ENCODE measurements around the gene BCDIN3D. TPM values are rescaled to one million over a fixed set of nuclear protein-coding genes. Genes with fewer than 3 reads are reported as not detected.
"Not testable (repeated sequence)": the region's sequence is repeated elsewhere in the genome, so short reads cannot be mapped to it uniquely, and the experiment has no call there.

Gene BCDIN3D
- total and polyA plus RNA-seq, 5 experiments from 2014 or later = 5.9 to 15.9 (median 7.1) TPM

GRCh38 chr12:49885118-49885517, 42.2 kb upstream of the BCDIN3D start:
- Mint-ChIP-seq H3K27me3 (peaks cover 2 to 21% (median 11%) of the 10 kb centered on the region in 5 donors), H3K27ac (peak overlapping the region in 1 of 10 donors; percentile 75), H3K36me3 (no peaks in the 10 kb centered on the region), H3K9me3 (peaks cover 0 to 3% (median 0%) of the 10 kb centered on the region in 9 donors), H3K4me1 (peaks cover 0 to 6% (median 0%) of the 10 kb centered on the region in 4 donors), H3K4me3 (no peak overlapping the region)
- ATAC-seq = no peak
- POLR2A ChIA-PET = no interaction called here
- no peak for DNase-seq

- POLR2A ChIA-PET = no interaction called here
- Mint-ChIP-seq H3K9me3 (peaks cover 0 to 24% (median 0%) of the 10 kb centered on the region in 9 donors), H3K4me3 (no peak overlapping the region), H3K27me3 (peaks cover 2 to 21% (median 11%) of the 10 kb centered on the region in 5 donors), H3K27ac (no peak overlapping the region), H3K4me1 (peaks cover 0 to 8% (median 0%) of the 10 kb centered on the region in 4 donors), H3K36me3 (no peaks in the 10 kb centered on the region)
- DNase-seq (no peak), ATAC-seq (no peak)
These were observed 40.1 kb upstream of the BCDIN3D start for GRCh38 chr12:49882851-49883464.

- peaks cover 0 to 12% (median 0%) of the 10 kb centered on the region in 4 donors for H3K4me1 Mint-ChIP-seq
- H3K36me3 Mint-ChIP-seq = no peaks in the 10 kb centered on the region
- peaks cover 0 to 30% (median 0%) of the 10 kb centered on the region in 9 donors for H3K9me3 Mint-ChIP-seq
- DNase-seq (peak in 1 of 10 donors; percentile 55), ATAC-seq (no peak)
- peaks cover 2 to 19% (median 11%) of the 10 kb centered on the region in 5 donors for H3K27me3 Mint-ChIP-seq
- POLR2A ChIA-PET = no interaction called here
- no peak overlapping the region for H3K4me3 Mint-ChIP-seq
- no peak overlapping the region for H3K27ac Mint-ChIP-seq
These were observed 39.4 kb upstream of the BCDIN3D start for GRCh38 chr12:49882248-49882850.

- Mint-ChIP-seq H3K4me1 (peaks cover 0 to 12% (median 0%) of the 10 kb centered on the region in 4 donors), H3K27me3 (peaks cover 2 to 11% (median 6%) of the 10 kb centered on the region in 5 donors), H3K36me3 (no peaks in the 10 kb centered on the region), H3K27ac (no peak overlapping the region), H3K9me3 (peaks cover 0 to 30% (median 0%) of the 10 kb centered on the region in 9 donors), H3K4me3 (no peak overlapping the region)
- ATAC-seq = no peak
- no peak for DNase-seq
- POLR2A ChIA-PET = no interaction called here
These were observed 38.7 kb upstream of the BCDIN3D start for GRCh38 chr12:49881415-49882247.

GRCh38 chr12:49880756-49881414, 38.0 kb upstream of the BCDIN3D start:
- Mint-ChIP-seq H3K36me3 (no peaks in the 10 kb centered on the region), H3K27ac (peak overlapping the region in 1 of 10 donors; percentile 25), H3K9me3 (peaks cover 0 to 30% (median 0%) of the 10 kb centered on the region in 9 donors), H3K4me3 (no peak overlapping the region), H3K4me1 (peaks cover 0 to 12% (median 0%) of the 10 kb centered on the region in 4 donors), H3K27me3 (peaks cover 2 to 8% (median 6%) of the 10 kb centered on the region in 5 donors)
- no peak for ATAC-seq
- POLR2A ChIA-PET = no interaction called here
- no peak for DNase-seq

- peaks cover 0 to 11% (median 0%) of the 10 kb centered on the region in 4 donors for H3K4me1 Mint-ChIP-seq
- ATAC-seq, H3K27me3 Mint-ChIP-seq, POLR2A ChIA-PET, DNase-seq, H3K4me3 Mint-ChIP-seq, H3K36me3 Mint-ChIP-seq, H3K27ac Mint-ChIP-seq: not testable (repeated sequence)
- peaks cover 0 to 30% (median 0%) of the 10 kb centered on the region in 9 donors for H3K9me3 Mint-ChIP-seq
These were observed 36.2 kb upstream of the BCDIN3D start for GRCh38 chr12:49879065-49879464.

GRCh38 chr12:49878021-49878420, 35.1 kb upstream of the BCDIN3D start:
- no peak overlapping the region for H3K27ac Mint-ChIP-seq
- no peaks in the 10 kb centered on the region for H3K27me3 Mint-ChIP-seq
- no peak overlapping the region for H3K4me3 Mint-ChIP-seq
- no peaks in the 10 kb centered on the region for H3K36me3 Mint-ChIP-seq
- ATAC-seq (no peak), DNase-seq (no peak)
- peaks cover 0 to 30% (median 0%) of the 10 kb centered on the region in 9 donors for H3K9me3 Mint-ChIP-seq
- H3K4me1 Mint-ChIP-seq = peaks cover 0 to 11% (median 0%) of the 10 kb centered on the region in 4 donors
- POLR2A ChIA-PET = no interaction called here

- POLR2A ChIA-PET = no interaction called here
- Mint-ChIP-seq H3K27me3 (no peaks in the 10 kb centered on the region), H3K9me3 (peaks cover 0 to 30% (median 0%) of the 10 kb centered on the region in 9 donors), H3K4me3 (no peak overlapping the region), H3K27ac (no peak overlapping the region), H3K4me1 (peaks cover 0 to 11% (median 0%) of the 10 kb centered on the region in 4 donors), H3K36me3 (no peaks in the 10 kb centered on the region)
- DNase-seq (no peak), ATAC-seq (no peak)
These were observed 34.2 kb upstream of the BCDIN3D start for GRCh38 chr12:49877066-49877465.

- Mint-ChIP-seq H3K36me3 (no peaks in the 10 kb centered on the region), H3K9me3 (peaks cover 0 to 30% (median 0%) of the 10 kb centered on the region in 9 donors), H3K4me3 (no peak overlapping the region), H3K27ac (no peak overlapping the region), H3K27me3 (no peaks in the 10 kb centered on the region), H3K4me1 (peaks cover 0 to 11% (median 0%) of the 10 kb centered on the region in 4 donors)
- DNase-seq (no peak), ATAC-seq (no peak)
- POLR2A ChIA-PET = no interaction called here
These were observed 33.2 kb upstream of the BCDIN3D start for GRCh38 chr12:49876070-49876469.

- peaks cover 0 to 28% (median 0%) of the 10 kb centered on the region in 9 donors for H3K9me3 Mint-ChIP-seq
- no peaks in the 10 kb centered on the region for H3K36me3 Mint-ChIP-seq
- H3K4me3 Mint-ChIP-seq = no peak overlapping the region
- H3K27ac Mint-ChIP-seq = no peak overlapping the region
- ATAC-seq = no peak
- no peaks in the 10 kb centered on the region for H3K27me3 Mint-ChIP-seq
- POLR2A ChIA-PET = no interaction called here
- peaks cover 0 to 7% (median 0%) of the 10 kb centered on the region in 4 donors for H3K4me1 Mint-ChIP-seq
- DNase-seq = no peak
These were observed 32.3 kb upstream of the BCDIN3D start for GRCh38 chr12:49875115-49875720.

GRCh38 chr12:49874142-49874897, 31.4 kb upstream of the BCDIN3D start:
- Mint-ChIP-seq H3K9me3 (peaks cover 0 to 19% (median 0%) of the 10 kb centered on the region in 9 donors), H3K4me3 (no peak overlapping the region), H3K4me1 (peaks cover 0 to 6% (median 0%) of the 10 kb centered on the region in 4 donors), H3K27me3 (no peaks in the 10 kb centered on the region), H3K27ac (peak overlapping the region in 1 of 10 donors; percentile 4), H3K36me3 (no peaks in the 10 kb centered on the region)
- DNase-seq (no peak), ATAC-seq (no peak)
- POLR2A ChIA-PET = no interaction called here
